Measurements from ENCODE around the gene SLC5A7. TPM values are rescaled to one million over a fixed set of nuclear protein-coding genes. Genes with fewer than 3 reads are reported as not detected.

Gene SLC5A7
- total RNA-seq, 2 experiments from 2014 or later, result not detected

DNA sequence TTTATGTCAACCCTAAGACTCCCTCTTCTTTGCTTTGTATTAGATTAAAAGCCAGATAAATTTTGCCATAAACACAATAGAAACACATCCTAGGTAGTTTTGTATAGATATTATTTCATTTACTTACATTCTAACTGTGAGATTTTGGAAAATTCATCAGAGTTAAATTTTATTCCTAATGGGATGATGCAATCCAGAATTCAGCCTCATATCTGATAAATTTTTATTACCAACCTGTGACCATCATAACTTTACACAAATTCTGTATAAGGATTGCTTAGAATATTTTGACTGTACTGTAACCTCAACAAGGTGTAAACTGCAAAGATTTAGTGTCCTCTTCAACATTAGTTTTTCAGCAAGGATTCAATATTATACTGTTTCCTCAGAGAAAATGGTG is 4.4 kb downstream of the SLC5A7 start:
- BruUV-seq (replicated peaks), result no TSS peak
- Histone ChIP-seq H3K27ac (ENCODE audit: low read depth, low read length, poor library complexity, severe bottlenecking) (no peak overlapping the region), H3K9me2 (ENCODE audit: insufficient read depth, low read length) (no peaks in the 10 kb centered on the region), H3K79me2 (ENCODE audit: insufficient read depth, low read depth, low read length) (no peaks in the 10 kb centered on the region), H3K4me2 (ENCODE audit: low read length) (no peak overlapping the region), H2AFZ (ENCODE audit: low read length) (no peak overlapping the region), H3K4me3 (ENCODE audit: low read depth, low read length, poor library complexity, severe bottlenecking) (no peak overlapping the region), H4K20me1 (ENCODE audit: insufficient read depth, low read length) (no peaks in the 10 kb centered on the region), H3K36me3 (ENCODE audit: insufficient read depth, low read length) (no peaks in the 10 kb centered on the region), H3K4me1 (ENCODE audit: insufficient read depth, low read length, poor library complexity, severe bottlenecking) (no peaks in the 10 kb centered on the region), H3K9me3 (ENCODE audit: low read length) (no peaks in the 10 kb centered on the region)
- CTCF ChIA-PET (ENCODE audit: unreplicated experiment), result no interaction called here
- no peak for DNase-seq (ENCODE audit: low spot score)
- TF ChIP-seq, protein P1, sequence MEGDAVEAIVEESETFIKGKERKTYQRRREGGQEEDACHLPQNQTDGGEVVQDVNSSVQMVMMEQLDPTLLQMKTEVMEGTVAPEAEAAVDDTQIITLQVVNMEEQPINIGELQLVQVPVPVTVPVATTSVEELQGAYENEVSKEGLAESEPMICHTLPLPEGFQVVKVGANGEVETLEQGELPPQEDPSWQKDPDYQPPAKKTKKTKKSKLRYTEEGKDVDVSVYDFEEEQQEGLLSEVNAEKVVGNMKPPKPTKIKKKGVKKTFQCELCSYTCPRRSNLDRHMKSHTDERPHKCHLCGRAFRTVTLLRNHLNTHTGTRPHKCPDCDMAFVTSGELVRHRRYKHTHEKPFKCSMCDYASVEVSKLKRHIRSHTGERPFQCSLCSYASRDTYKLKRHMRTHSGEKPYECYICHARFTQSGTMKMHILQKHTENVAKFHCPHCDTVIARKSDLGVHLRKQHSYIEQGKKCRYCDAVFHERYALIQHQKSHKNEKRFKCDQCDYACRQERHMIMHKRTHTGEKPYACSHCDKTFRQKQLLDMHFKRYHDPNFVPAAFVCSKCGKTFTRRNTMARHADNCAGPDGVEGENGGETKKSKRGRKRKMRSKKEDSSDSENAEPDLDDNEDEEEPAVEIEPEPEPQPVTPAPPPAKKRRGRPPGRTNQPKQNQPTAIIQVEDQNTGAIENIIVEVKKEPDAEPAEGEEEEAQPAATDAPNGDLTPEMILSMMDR (conservative IDR thresholded peaks at IDR 0.05; ENCODE audit: low read length), result no peak
- no peak for TF ChIP-seq EZH2phosphoT487 (IDR thresholded peaks at IDR 0.05; ENCODE audit: borderline replicate concordance, low read depth, low read length)
- POLR2A ChIA-PET, result no interaction called here
- intact Hi-C loops (cut with micrococcal nuclease; ENCODE audit: unreplicated experiment), result no loop called here

DNA sequence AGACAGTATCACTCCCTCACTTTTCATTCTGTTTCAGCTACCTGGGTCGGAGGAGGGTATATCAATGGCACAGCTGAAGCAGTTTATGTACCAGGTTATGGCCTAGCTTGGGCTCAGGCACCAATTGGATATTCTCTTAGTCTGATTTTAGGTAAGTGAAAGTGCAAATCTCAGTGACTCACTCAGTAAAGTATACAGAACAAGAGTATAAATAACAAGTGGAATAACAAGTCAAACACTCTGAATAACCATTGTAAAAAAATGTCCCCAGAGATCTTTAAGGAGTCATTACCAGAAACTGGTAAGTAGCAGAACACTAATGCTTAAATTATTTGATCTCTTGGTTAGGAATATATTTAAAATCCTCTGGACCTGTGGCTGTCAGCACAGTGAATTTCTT is 5.7 kb downstream of the SLC5A7 start:
- Histone ChIP-seq H3K4me3 (ENCODE audit: low read depth, low read length, poor library complexity, severe bottlenecking) (no peak overlapping the region), H3K9me3 (ENCODE audit: low read length) (no peaks in the 10 kb centered on the region), H3K27ac (ENCODE audit: low read depth, low read length, poor library complexity, severe bottlenecking) (no peak overlapping the region), H3K4me1 (ENCODE audit: insufficient read depth, low read length, poor library complexity, severe bottlenecking) (no peaks in the 10 kb centered on the region), H3K79me2 (ENCODE audit: insufficient read depth, low read depth, low read length) (no peaks in the 10 kb centered on the region), H3K36me3 (ENCODE audit: insufficient read depth, low read length) (no peaks in the 10 kb centered on the region), H3K9me2 (ENCODE audit: insufficient read depth, low read length) (no peaks in the 10 kb centered on the region), H2AFZ (ENCODE audit: low read length) (no peak overlapping the region), H3K4me2 (ENCODE audit: low read length) (no peak overlapping the region), H4K20me1 (ENCODE audit: insufficient read depth, low read length) (no peaks in the 10 kb centered on the region)
- no TSS peak for BruUV-seq (replicated peaks)
- intact Hi-C loops (cut with micrococcal nuclease; ENCODE audit: unreplicated experiment), result no loop called here
- DNase-seq (ENCODE audit: low spot score), result no peak
- ChIA-PET POLR2A (no interaction called here), CTCF (ENCODE audit: unreplicated experiment) (no interaction called here)
- TF ChIP-seq, protein P1 (conservative IDR thresholded peaks at IDR 0.05; ENCODE audit: low read length), result no peak
- TF ChIP-seq EZH2phosphoT487 (IDR thresholded peaks at IDR 0.05; ENCODE audit: borderline replicate concordance, low read depth, low read length), result no peak

DNA sequence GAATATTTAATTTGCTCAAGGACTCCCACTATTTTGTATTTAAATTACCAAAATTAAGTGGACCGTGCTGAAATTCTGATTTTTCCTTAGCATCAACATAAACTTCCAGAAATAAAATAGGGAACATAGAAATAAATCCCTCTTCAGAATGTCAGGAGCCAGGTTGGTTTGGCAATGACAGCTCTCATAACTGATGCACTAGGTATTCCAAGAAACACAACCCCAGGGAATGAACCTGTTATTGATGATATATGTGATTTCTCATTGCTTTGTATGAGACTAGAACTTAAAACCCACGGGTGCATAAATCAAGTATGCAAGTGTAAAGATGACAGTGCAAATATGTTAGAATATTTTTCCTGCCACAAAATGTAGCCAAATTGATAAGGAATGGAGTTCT is 12.8 kb downstream of the SLC5A7 start:
- Histone ChIP-seq H3K4me1 (ENCODE audit: insufficient read depth, low read length, poor library complexity, severe bottlenecking) (no peaks in the 10 kb centered on the region), H3K9me3 (ENCODE audit: low read length) (no peaks in the 10 kb centered on the region), H3K4me3 (ENCODE audit: low read depth, low read length, poor library complexity, severe bottlenecking) (no peak overlapping the region), H4K20me1 (ENCODE audit: insufficient read depth, low read length) (no peaks in the 10 kb centered on the region), H3K4me2 (ENCODE audit: low read length) (no peak overlapping the region), H3K9me2 (ENCODE audit: insufficient read depth, low read length) (no peaks in the 10 kb centered on the region), H3K79me2 (ENCODE audit: insufficient read depth, low read depth, low read length) (no peaks in the 10 kb centered on the region), H2AFZ (ENCODE audit: low read length) (no peak overlapping the region), H3K27ac (ENCODE audit: low read depth, low read length, poor library complexity, severe bottlenecking) (no peak overlapping the region), H3K36me3 (ENCODE audit: insufficient read depth, low read length) (no peaks in the 10 kb centered on the region)
- intact Hi-C loops (cut with micrococcal nuclease; ENCODE audit: unreplicated experiment), result no loop called here
- ChIA-PET POLR2A (no interaction called here), CTCF (ENCODE audit: unreplicated experiment) (no interaction called here)
- TF ChIP-seq, protein P1 (conservative IDR thresholded peaks at IDR 0.05; ENCODE audit: low read length), result no peak
- TF ChIP-seq EZH2phosphoT487 (IDR thresholded peaks at IDR 0.05; ENCODE audit: borderline replicate concordance, low read depth, low read length), result no peak
- no TSS peak for BruUV-seq (replicated peaks)
- no peak for DNase-seq (ENCODE audit: low spot score)

Data from OCI-LY7 (cell line).